ENCODE data around the gene SCYGR3. TPM values are rescaled to one million over a fixed set of nuclear protein-coding genes. Genes with fewer than 3 reads are reported as not detected.

SCYGR3 gene
- total RNA-seq, 6 donors from 2014 or later: not detected

DNA sequence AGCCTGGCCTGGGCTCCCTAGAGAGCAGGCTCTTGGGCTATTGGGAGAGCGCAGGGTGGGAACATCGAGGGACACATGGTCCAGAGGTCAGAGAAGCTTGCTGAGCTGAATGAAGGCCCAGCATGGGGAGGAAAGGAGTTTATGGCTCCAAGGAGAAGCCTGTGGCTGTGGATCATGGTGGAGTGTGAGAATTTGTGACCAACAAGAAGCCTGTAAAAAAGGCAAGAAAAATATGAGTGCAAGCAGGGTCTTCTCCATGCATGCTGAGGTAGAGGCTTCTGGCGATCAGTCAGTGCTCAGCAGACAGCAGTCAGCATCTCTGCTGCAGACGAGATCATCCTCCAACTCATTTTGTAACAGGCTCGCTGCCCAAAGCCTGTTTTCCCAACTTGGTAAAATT, 1.3 kb upstream of the SCYGR3 start:
- Histone ChIP-seq H3K4me1 (peaks cover 0 to 5% (median 0%) of the 10 kb centered on the region in 4 donors), H3K27ac (no peak overlapping the region), H3K9me3 (no peaks in the 10 kb centered on the region), H3K27me3 (no peaks in the 10 kb centered on the region), H3K36me3 (no peaks in the 10 kb centered on the region), H3K4me3 (no peak overlapping the region)
- WGBS, 2 donors: 71 to 76% methylated on average over 5 of the region's 5 CpGs
- ATAC-seq (ENCODE audit: low FRiP score in 2 of 2): peak in 1 of 2 donors; percentile 30
- no peak for TF ChIP-seq EP300 (IDR thresholded peaks at IDR 0.05)
- TF ChIP-seq, protein P1, sequence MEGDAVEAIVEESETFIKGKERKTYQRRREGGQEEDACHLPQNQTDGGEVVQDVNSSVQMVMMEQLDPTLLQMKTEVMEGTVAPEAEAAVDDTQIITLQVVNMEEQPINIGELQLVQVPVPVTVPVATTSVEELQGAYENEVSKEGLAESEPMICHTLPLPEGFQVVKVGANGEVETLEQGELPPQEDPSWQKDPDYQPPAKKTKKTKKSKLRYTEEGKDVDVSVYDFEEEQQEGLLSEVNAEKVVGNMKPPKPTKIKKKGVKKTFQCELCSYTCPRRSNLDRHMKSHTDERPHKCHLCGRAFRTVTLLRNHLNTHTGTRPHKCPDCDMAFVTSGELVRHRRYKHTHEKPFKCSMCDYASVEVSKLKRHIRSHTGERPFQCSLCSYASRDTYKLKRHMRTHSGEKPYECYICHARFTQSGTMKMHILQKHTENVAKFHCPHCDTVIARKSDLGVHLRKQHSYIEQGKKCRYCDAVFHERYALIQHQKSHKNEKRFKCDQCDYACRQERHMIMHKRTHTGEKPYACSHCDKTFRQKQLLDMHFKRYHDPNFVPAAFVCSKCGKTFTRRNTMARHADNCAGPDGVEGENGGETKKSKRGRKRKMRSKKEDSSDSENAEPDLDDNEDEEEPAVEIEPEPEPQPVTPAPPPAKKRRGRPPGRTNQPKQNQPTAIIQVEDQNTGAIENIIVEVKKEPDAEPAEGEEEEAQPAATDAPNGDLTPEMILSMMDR (IDR thresholded peaks at IDR 0.05): no peak
- TF ChIP-seq POLR2AphosphoS5 (IDR thresholded peaks at IDR 0.05): no peak
- no peak for TF ChIP-seq POLR2A (IDR thresholded peaks at IDR 0.05)
- DNase-seq: no peak

GRCh38 chr2:227615181-227615580, 541 bp upstream of the SCYGR3 start:
- no peak for DNase-seq
- no peaks in the 10 kb centered on the region for H3K27me3 ChIP-seq
- no peak overlapping the region for H3K4me3 ChIP-seq
- 87 to 94% methylated on average over 4 of the region's 4 CpGs for WGBS, 2 donors
- no peaks in the 10 kb centered on the region for H3K36me3 ChIP-seq
- H3K27ac ChIP-seq: no peak overlapping the region
- no peaks in the 10 kb centered on the region for H3K9me3 ChIP-seq
- ATAC-seq (ENCODE audit: low FRiP score in 2 of 2): no peak
- peaks cover 0 to 5% (median 0%) of the 10 kb centered on the region in 4 donors for H3K4me1 ChIP-seq
- no peak for TF ChIP-seq POLR2A (IDR thresholded peaks at IDR 0.05)
- no peak for TF ChIP-seq EP300 (IDR thresholded peaks at IDR 0.05)
- no peak for TF ChIP-seq POLR2AphosphoS5 (IDR thresholded peaks at IDR 0.05)
- TF ChIP-seq, protein P1 (IDR thresholded peaks at IDR 0.05): no peak

DNA sequence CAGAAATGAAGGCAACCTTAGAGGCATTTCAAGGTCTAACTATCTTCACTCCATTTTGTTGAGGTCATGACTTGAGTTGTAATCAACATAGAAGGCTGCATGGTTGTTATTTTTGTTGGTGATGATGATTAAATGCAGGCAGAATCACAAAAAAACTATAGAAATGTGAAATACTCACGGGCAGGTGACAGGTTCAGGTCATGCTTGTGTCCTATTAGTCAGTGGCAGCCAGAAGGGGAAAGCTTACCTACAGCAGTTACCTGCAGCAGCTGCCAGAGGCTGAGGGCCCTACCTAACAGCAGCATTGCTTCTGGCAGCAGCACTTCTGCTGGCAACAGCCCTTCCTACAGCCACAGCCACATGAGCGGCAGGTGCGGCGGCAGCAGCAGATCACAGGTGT, 394 bp downstream of the SCYGR3 start:
- TF ChIP-seq POLR2AphosphoS5 (IDR thresholded peaks at IDR 0.05) (no peak), EP300 (IDR thresholded peaks at IDR 0.05) (no peak), POLR2A (IDR thresholded peaks at IDR 0.05) (no peak)
- TF ChIP-seq, protein P1 (IDR thresholded peaks at IDR 0.05): no peak
- DNase-seq (no peak), ATAC-seq (ENCODE audit: low FRiP score in 2 of 2) (no peak)
- Histone ChIP-seq H3K27me3 (no peaks in the 10 kb centered on the region), H3K9me3 (no peaks in the 10 kb centered on the region), H3K27ac (no peak overlapping the region), H3K4me3 (no peak overlapping the region), H3K36me3 (no peaks in the 10 kb centered on the region), H3K4me1 (peaks cover 0 to 5% (median 0%) of the 10 kb centered on the region in 4 donors)
- WGBS, 2 donors: 71 to 94% methylated on average over 1 of the region's 4 CpGs

DNA sequence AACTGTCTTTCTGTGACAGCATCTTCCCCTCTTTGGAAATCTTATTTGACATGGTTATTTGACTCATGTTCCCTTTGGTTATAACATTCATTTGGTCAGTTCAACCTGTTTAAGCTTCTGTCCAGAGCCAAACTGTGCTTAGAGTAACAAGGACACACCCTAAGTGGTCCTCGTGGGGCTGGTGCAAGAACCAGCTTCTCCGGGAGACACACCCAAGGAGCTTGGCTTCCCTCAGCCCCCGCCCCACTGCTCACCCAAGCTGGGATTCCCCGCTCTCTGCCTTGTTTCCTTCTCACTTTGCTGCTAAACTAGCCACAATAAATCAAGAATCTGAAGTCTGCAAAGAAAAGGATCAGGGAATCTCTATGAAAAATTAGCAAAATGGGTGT, 1.4 kb downstream of the SCYGR3 start:
- H3K4me1 ChIP-seq: peaks cover 0 to 5% (median 0%) of the 10 kb centered on the region in 4 donors
- H3K36me3 ChIP-seq: no peaks in the 10 kb centered on the region
- no peak overlapping the region for H3K4me3 ChIP-seq
- no peaks in the 10 kb centered on the region for H3K27me3 ChIP-seq
- TF ChIP-seq POLR2AphosphoS5 (IDR thresholded peaks at IDR 0.05) (no peak), POLR2A (IDR thresholded peaks at IDR 0.05) (no peak), EP300 (IDR thresholded peaks at IDR 0.05) (no peak)
- TF ChIP-seq, protein P1 (IDR thresholded peaks at IDR 0.05): no peak
- DNase-seq (peak in 1 of 2 donors; percentile 87), ATAC-seq (ENCODE audit: low FRiP score in 2 of 2) (peak in 1 of 2 donors; percentile 43)
- no peak overlapping the region for H3K27ac ChIP-seq
- no peaks in the 10 kb centered on the region for H3K9me3 ChIP-seq
- WGBS, 2 donors: 44 to 64% methylated on average over 4 of the region's 4 CpGs

DNA sequence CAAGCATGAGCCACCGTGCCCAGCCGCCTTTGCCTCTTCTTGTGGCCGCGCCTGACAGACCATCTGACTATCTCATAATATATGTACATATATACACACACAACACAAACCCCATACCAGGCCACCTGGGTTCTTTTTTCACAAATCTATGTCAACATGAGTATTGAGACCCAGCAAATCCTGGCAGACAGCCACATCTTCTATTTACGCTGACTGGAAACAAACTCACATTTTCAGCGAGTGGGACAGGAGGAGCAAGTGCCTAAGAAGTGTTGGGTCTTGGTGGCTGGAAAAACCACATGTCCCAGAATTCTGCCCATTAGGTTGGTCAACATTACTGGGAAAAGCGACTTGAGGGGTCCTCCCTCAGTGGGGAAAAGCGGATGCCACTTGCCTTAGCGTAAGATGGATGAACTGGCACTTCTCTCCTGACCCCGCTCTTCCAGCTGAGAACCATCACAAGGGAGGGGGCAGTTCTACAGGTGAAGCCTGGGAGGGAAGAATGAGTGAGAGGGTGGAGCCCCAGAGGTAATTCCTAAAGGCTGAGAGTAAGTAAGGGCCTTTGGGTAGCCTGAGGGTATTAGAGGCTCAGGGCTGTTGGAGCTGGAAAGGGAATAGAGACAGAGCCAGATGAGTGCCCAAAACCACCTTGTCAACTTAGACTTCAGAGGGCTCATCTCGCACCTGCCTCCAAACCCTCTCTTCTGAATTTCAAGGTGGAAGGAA, 1.9 kb downstream of the SCYGR3 start:
- Histone ChIP-seq H3K27me3 (no peaks in the 10 kb centered on the region), H3K9me3 (no peaks in the 10 kb centered on the region), H3K4me1 (peaks cover 0 to 5% (median 0%) of the 10 kb centered on the region in 4 donors), H3K4me3 (no peak overlapping the region), H3K36me3 (no peaks in the 10 kb centered on the region), H3K27ac (peak overlapping the region in 1 of 4 donors; percentile 15)
- TF ChIP-seq, protein P1 (IDR thresholded peaks at IDR 0.05): no peak
- TF ChIP-seq POLR2A (IDR thresholded peaks at IDR 0.05): no peak
- no peak for TF ChIP-seq EP300 (IDR thresholded peaks at IDR 0.05)
- TF ChIP-seq POLR2AphosphoS5 (IDR thresholded peaks at IDR 0.05): no peak
- WGBS, 2 donors: 83 to 87% methylated on average over 11 of the region's 11 CpGs
- DNase-seq: no peak
- no peak for ATAC-seq (ENCODE audit: low FRiP score in 2 of 2)

Data from upper lobe of left lung (tissue), 6 donors.